ENCODE data around the gene UQCR11.

DNA sequence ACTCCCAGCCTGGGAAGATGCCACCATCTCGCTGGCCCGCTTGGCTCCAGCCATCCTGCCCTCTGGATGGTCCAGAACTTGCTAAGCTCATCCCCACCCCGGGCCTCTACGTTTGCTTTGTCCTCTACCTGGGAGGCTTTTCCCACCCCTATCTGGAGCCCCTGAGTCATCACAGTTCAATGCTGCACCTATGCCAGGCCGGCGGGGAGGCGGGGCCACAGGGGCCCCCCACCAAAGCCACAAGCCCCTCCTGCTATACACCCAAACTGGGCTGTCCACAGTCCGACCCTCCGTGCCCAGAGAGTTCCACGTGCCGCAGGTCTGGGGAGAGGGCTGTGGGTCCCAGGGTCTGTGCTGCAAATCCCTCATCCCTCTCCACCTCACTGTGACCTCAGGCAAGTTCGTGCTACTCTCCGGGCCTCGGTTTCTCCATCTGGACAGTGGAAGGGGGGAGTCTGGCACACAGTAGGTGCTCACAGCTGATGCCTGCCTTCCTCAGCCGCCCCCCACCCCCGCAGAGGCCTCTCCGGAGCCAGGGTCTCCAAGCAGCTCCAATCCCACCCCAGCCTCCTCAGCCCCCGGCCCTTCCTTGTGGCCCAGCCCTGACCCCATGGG, 49.0 kb upstream of the UQCR11 start:
- TF ChIP-seq, protein P1, sequence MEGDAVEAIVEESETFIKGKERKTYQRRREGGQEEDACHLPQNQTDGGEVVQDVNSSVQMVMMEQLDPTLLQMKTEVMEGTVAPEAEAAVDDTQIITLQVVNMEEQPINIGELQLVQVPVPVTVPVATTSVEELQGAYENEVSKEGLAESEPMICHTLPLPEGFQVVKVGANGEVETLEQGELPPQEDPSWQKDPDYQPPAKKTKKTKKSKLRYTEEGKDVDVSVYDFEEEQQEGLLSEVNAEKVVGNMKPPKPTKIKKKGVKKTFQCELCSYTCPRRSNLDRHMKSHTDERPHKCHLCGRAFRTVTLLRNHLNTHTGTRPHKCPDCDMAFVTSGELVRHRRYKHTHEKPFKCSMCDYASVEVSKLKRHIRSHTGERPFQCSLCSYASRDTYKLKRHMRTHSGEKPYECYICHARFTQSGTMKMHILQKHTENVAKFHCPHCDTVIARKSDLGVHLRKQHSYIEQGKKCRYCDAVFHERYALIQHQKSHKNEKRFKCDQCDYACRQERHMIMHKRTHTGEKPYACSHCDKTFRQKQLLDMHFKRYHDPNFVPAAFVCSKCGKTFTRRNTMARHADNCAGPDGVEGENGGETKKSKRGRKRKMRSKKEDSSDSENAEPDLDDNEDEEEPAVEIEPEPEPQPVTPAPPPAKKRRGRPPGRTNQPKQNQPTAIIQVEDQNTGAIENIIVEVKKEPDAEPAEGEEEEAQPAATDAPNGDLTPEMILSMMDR (IDR thresholded peaks at IDR 0.05), result no peak
- no peak for TF ChIP-seq POLR2A (IDR thresholded peaks at IDR 0.05; ENCODE audit: low read depth)
- no peak for TF ChIP-seq EP300 (IDR thresholded peaks at IDR 0.05)

All from esophagus muscularis mucosa (tissue), 4 donors.